SK-N-SH treated with all-trans-retinoic acid at 6 μM for 48 hours (cell line): Measurements from ENCODE around the gene MFSD11.

Experiments
- BACH2 ChIP-seq: fragments of 250-450 bp; sonication (Bioruptor Pico); IDR thresholded peaks from 2 replicates; pipeline ENCODE4 v1.9.0; 2021; ENCODE audit warnings: mild to moderate bottlenecking, borderline replicate concordance
- SNAI2 ChIP-seq: fragments of 250-450 bp; sonication (Bioruptor Pico); IDR thresholded peaks from 2 replicates; pipeline ENCODE4 v1.5.0; 2020; ENCODE audit warnings: mild to moderate bottlenecking, moderate library complexity
- ZNF70 ChIP-seq: fragments of 450-650 bp; formaldehyde crosslinking; IDR thresholded peaks from 2 replicates; pipeline ENCODE4 v1.5.0; 2020; ENCODE audit warnings: mild to moderate bottlenecking, moderate library complexity
- TF ChIP-seq, protein P1 (sequence below): fragments of 250-450 bp; sonication (Bioruptor Pico); IDR thresholded peaks from 2 replicates; pipeline ENCODE4 v1.8.0; 2021; ENCODE audit warnings: low read depth, mild to moderate bottlenecking, moderate library complexity, borderline replicate concordance
- TF ChIP-seq, protein P2 (sequence below): fragments of 250-450 bp; sonication (Bioruptor Pico); IDR thresholded peaks from 2 replicates; pipeline ENCODE4 v1.5.0; 2020; ENCODE audit warnings: mild to moderate bottlenecking, moderate library complexity

DNA sequence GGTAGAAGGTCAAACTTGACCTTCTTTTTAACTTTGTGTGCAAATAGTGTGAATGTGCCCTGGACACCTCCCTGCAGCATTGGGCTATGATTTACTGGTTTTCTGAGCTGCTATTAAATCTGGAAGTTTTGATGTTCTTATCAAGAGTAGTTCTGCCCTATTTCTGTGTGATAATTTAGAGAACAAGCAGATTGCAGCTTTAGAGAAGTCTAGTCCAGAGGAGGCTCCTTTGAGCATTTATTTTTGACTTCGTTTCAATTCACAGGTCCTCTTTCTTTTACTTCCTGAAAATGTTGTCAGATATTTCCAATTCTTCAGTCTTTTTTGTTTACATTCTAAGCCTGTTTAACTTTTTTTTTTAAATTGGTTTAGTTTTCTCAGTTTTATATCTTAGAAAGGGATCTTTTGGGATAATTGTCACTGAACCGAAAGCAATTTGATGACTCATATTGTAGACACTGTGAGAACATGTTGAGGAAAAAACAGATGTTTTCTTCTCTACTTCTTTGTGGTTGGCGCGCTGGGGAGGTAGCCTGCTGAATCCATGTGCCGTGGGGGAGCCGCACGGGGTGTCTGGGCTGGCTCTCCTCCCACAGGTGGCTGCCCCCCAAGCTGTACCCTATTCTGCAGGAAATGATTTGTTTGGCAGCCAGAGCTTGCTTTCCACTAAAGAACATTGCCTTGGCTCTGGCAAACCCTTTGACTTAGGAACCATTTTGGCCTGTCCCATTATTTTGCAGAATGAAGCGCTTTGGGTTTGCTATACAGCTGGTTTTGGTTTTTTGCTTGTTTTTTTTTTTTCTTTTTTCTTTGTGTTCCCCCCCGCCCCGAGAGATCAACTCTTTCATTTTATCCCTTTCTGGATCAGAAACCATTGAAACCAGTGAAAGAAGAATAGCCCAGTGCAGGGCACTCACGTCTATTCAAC, 53.4 kb downstream of the MFSD11 start:
- TF ChIP-seq ZNF70 (CRISPR knock-in tag) (no peak), SNAI2 (CRISPR knock-in tag) (no peak), BACH2 (CRISPR knock-in tag) (no peak)
- TF ChIP-seq, protein P1, sequence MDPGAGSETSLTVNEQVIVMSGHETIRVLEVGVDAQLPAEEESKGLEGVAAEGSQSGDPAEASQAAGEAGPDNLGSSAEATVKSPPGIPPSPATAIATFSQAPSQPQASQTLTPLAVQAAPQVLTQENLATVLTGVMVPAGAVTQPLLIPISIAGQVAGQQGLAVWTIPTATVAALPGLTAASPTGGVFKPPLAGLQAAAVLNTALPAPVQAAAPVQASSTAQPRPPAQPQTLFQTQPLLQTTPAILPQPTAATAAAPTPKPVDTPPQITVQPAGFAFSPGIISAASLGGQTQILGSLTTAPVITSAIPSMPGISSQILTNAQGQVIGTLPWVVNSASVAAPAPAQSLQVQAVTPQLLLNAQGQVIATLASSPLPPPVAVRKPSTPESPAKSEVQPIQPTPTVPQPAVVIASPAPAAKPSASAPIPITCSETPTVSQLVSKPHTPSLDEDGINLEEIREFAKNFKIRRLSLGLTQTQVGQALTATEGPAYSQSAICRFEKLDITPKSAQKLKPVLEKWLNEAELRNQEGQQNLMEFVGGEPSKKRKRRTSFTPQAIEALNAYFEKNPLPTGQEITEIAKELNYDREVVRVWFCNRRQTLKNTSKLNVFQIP, result no peak
- TF ChIP-seq, protein P2, sequence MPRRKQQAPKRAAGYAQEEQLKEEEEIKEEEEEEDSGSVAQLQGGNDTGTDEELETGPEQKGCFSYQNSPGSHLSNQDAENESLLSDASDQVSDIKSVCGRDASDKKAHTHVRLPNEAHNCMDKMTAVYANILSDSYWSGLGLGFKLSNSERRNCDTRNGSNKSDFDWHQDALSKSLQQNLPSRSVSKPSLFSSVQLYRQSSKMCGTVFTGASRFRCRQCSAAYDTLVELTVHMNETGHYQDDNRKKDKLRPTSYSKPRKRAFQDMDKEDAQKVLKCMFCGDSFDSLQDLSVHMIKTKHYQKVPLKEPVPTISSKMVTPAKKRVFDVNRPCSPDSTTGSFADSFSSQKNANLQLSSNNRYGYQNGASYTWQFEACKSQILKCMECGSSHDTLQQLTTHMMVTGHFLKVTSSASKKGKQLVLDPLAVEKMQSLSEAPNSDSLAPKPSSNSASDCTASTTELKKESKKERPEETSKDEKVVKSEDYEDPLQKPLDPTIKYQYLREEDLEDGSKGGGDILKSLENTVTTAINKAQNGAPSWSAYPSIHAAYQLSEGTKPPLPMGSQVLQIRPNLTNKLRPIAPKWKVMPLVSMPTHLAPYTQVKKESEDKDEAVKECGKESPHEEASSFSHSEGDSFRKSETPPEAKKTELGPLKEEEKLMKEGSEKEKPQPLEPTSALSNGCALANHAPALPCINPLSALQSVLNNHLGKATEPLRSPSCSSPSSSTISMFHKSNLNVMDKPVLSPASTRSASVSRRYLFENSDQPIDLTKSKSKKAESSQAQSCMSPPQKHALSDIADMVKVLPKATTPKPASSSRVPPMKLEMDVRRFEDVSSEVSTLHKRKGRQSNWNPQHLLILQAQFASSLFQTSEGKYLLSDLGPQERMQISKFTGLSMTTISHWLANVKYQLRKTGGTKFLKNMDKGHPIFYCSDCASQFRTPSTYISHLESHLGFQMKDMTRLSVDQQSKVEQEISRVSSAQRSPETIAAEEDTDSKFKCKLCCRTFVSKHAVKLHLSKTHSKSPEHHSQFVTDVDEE (CRISPR knock-in tag), result peak; percentile 36; the same call in 1 of the 2 replicates
